NCI-H1930 (cell line): ENCODE measurements around the gene RNU1-2.
"Not testable (repeated sequence)": the region's sequence is repeated elsewhere in the genome, so short reads cannot be mapped to it uniquely, and the experiment has no call there.

Experiments used
- DNase-seq, 2 experiments: peaks; one replicate each; lab custom pipeline; 2025; lab: John Stamatoyannopoulos, UW

RNU1-2 gene

DNA sequence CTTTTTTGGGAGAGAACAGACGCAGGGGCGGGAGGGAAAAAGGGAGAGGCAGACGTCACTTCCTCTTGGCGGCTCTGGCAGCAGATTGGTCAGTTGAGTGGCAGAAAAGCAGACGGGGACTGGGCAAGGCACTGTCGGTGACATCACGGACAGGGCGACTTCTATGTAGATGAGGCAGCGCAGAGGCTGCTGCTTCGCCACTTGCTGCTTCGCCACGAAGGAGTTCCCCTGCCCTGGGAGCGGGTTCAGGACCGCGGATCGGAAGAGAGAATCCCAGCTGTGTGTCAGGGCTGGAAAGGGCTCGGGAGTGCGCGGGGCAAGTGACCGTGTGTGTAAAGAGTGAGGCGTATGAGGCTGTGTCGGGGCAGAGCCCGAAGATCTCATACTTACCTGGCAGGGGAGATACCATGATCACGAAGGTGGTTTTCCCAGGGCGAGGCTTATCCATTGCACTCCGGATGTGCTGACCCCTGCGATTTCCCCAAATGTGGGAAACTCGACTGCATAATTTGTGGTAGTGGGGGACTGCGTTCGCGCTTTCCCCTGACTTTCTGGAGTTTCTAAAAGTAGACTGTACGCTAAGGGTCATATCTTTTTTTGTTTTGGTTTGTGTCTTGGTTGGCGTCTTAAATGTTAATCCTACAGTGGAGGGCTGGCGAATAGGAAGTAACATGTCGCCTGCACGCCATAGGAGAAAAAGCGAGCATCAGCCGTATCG is at the start of gene RNU1-2:
TSS of gene RNU1-2 (plus strand) at position 383 of the 718 bp plus-strand sequence.
- peak; percentile 79 to 91 for DNase-seq

DNA sequence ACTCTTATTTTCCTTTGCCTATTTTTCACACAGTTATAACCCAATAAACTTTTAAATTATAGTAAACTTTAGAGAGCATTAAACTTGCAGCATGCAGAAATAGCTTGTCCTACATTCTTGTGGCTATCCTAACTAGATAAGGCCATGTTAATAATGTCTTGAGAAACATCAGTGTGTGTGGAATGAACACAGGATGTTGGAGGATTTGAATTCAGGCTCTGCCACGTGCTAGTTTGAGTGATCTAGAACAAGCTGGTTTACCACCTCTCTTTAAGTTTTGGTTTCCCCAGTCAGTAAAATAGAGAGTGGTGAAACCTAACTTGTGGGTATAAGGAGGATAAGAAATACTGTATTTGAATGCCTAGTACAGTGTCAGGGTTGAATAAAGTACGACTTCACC is 39.6 kb upstream of the RNU1-2 start:
- not testable (repeated sequence) for DNase-seq

DNA sequence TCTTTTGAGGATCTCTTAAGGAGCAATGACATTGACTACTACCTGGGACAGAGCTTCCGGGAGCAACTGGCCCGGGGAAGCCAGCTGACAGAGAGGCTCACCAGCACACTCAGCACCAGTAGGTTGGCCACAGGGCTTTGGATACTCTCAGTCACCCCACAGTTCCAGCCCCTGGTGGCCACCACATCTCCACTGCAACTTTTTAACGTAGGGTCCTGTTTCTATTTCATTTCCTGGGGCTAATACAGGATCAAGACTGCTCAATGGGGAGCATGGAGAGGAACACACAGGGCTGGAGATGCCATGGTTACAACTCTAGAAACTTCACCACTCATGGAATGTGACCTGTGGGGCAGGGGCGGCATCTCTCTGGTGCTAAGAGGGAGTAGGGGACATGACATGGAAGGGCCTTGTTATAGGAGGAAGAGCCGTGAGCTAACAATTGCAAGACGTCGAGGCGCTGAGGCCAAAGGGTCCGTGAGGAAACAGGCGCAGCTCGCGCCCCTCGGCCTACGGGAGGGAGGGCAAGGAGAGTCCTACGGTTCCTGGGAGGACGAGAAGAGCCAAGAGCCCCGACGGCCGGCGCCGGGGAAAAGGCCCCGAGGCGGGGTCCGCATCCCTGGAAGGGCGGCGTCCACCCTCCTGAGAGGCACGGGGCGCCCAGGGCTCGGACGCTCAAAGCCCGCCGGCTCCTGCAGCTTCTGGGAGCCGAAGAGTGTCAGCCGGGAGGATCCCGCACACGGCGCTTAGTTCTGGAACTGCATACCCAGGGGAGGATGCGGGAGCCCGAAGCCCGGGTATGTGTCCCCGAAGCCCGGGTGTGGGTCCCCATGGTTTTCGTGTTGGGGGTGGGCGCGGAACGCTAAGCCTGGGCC is 36.4 kb upstream of the RNU1-2 start:
- not testable (repeated sequence) for DNase-seq

DNA sequence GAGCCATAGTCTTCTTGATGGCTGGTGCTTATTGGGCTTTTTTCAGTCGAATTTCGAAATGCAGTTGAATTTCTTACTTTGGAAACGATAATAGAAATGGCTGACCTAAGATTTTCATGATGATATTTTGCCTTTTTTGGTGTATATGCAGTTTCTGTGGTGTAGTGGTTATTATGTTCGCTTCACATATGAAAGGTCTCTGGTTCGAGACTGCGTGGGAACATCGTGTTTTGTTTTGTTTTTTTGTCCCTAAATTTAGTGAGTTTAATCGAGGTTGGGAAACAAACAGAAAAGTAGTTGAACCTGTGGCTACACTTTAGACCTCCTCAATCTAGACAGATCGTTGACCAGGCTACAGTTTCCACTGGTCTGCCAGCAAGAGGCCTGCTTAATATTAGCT is 35.7 kb upstream of the RNU1-2 start:
- not testable (repeated sequence) for DNase-seq

DNA sequence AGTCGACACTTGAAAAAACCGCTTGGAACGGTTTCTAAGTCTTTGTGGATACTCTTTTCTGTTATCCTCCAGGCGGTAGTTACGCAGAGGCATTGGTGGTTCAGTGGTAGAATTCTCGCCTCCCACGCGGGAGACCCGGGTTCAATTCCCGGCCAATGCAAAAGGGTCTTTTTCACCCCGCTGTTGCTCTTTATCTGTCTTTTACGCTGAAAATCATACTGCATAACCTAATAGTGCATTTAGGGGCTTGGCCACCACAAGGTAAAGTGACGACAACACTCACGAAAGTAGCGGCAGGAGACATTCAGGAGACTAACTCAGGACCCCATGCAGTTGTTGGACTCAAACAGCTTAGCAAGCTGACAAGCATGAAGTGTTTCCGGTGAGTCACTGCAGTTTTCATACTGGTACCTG is 33.9 kb upstream of the RNU1-2 start:
- DNase-seq, result peak; percentile 3 to 17

DNA sequence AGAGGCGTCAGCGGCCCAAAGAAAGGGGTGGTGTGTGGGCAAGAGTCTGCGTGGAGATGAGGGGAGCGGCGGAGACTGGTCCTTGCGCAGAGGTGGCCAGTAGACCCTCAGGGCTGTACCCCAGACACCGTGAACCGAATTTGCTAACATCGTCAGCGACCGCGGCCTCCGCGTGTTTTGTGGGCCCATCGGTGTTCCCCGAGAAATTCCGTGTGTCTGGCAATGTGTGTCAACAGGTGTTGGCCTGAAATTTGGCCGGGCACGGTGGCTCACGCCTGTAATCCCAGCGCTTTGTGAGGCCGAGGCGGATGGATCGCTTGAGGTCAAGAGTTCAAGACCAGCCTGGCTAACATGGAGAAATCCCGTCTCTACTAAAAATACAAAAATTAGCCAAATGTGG is 33.4 kb upstream of the RNU1-2 start:
- DNase-seq, result not testable (repeated sequence)

DNA sequence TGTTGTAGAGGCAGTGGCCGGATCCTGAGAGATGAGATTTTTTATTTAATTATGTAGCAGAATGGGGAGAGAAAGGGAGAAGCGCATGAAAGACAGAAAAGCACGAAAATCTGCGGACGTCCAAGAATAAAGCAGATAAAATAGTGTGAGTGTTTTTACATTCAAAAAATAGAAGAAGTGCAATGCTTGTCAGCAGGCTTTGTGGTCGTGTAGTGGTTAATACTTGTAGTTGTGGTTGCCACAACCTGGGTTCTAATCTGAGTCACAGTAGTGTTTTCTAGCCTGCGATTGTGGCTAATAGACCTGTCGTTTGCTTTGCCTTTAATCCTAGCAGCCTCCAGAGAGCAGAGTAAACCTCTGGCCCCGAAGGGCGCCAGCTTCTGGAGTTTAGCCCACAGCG is 32.8 kb upstream of the RNU1-2 start:
- not testable (repeated sequence) for DNase-seq

DNA sequence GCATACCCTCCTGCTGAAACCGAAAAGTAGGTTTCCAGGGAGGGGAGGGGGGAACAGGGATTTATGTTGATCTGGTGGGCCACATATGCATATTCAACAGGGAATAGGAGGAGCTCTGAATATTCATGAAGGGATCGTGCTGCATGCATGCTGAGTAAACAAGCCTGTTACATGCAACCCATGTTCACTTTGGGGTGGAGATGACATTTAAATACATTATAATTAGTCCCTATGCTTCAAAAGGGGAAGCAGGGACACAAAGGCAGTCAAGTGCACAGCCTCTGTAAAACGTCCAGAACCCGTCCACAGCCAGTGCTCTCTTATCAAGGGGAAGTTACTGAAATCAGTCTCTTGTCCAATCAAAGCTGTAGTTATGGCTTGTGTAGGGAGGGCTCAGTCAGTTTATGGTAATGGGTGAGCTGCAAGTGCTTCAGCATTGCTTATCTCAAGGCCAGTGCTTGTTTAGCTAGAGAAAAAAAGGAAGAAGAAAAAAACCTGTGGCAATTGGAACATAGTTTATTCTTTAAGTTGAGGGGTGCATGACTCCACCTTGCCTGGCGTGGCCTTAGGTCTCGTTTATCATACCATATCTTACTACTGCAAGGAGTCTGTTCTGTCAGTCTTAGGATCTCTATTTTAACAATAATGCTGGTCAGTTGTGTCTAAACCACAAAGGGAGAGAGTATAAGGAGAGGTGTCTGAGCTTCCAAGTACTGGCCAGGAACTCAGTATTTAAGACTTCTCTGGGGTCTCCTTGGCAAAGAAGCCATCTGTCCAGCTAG is 28.7 kb upstream of the RNU1-2 start:
- DNase-seq, result not testable (repeated sequence)

DNA sequence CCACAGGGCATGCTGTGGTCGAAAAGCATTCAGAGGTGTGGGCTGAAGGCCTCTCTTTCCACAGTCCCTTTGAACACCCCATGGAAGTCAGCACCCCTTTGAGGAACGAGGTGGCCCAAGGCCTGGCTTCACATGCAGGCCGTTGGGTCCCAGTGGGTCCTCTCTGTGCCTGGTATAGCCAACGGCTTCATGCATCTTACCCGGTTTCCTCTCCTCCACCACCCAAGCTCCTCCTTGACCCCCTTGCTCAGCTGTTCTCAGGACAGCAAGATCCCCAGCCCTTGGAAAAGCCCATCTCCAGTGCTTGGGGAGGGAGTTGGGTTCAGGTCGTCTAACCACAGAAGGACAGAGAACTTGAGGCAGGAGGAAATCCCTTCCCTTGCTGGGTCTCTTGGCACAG is 27.0 kb upstream of the RNU1-2 start:
- not testable (repeated sequence) for DNase-seq

DNA sequence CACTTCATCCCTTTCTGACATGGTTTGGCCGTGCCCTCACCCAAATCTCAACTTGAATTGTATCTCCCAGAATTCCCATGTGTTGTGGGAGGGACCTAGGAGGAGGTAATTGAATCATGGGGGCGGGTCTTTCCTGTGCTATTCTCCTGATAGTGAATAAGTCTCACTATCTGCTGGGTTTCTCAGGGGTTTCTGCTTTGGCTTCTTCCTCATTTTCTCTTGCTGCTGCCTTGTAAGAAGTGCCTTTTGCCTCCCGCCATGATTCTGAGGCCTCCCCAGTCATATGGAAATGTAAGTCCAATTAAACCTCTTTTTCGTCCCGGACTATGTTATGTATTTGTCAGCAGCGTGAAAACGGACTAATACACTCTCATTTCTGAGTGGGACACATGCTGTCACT is 25.8 kb upstream of the RNU1-2 start:
- not testable (repeated sequence) for DNase-seq

DNA sequence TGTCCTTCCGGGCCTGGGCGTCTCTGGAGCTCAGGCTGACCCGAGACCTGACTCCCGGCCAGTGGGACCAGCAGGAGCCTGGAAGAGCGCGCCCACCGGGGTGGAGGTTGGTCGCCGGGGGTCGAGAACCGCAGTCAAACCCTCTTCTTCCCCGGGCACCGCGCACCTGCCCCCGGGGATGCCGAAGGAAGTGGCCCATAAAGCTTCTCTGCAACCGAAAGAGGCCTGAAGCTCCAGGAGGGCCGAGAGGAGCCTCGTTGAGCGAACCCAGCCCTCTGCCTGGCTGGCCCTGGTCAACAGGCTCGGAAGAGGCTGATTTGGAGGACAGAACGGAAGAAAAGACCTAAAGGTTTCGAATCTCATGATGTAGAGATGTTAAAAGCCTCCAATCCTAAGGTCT is 24.6 kb upstream of the RNU1-2 start:
- not testable (repeated sequence) for DNase-seq

DNA sequence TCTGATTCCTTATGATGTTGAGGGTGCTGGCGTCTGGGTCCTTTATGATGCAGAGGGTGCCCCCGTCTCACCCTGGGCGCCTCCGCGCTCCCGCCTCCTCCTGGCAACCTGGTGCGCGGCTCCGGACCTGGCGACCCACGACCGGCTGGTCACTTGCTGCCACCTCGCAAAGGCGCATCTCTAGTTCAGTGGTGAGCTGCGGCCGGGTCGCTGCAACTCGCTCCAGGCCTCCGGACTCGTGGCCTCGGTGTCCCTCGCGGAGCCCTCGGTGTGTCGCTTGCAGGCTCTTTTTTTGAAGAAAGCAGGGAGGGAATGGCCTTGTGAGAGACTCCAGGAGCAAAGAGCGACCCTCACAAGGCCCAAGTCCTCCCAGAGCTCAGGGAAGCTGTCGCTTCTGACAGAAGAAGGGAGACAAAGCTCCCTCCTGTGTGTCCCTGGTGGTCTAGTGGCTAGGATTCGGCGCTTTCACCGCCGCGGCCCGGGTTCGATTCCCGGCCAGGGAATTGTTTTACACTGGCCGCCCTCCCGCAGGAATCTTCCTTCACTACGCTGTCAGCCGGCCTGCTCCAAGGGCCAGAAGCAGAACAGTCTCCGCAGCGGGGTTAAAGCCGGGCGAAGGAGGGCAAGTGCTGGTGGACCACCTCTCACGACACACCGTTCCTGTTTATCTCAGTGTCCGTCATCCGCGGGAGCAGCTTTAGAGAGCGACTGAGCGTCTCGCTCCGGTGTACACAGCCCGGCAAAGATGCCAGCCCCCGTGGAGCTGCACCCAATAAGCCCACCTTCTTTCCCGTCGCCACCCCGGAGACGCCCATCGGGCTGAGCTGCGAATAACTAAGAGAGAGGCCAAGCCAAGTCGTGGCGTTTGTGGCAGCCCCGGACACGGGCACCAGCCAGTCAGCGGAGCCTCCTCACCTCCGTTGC is 23.4 kb upstream of the RNU1-2 start:
- DNase-seq, result not testable (repeated sequence)

DNA sequence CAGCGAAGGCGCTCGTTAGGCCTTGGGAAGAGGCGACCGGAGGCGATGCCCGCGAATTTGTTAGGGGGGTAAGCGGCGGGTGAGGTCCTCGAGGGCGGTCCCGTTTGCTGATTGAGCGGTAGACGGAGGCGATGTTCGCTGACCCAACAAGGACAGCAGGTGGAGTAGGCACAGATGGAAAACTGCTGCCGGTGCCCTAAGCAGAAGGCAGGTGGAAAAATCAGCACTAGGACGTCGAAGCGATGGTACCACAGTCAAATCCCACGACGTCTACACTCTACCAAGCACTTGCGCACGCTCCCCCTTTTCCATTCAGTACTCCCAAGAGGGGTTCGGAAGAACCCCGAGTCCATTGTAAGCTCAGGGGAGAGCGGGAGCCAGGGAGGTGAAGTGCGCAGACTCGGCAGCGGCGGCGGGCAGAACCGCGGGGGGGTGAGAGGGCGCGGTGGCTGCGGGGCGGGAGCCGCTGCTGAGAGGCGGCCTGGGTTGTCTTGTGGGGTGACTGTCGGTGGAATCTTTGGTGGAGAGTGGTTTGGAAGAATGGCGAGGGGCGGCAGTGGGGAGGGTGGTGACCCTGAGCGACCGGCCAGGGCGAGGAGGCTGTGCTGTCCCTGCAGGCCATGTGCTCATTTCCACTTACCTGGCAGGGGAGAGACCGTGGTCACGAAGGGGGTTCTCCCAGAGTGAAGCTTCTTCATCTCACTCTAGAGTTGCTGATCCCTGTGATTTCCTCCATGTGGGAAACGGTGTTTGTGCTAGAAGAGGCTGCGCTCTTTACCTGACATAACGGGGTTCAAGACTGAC is 22.5 kb upstream of the RNU1-2 start:
- DNase-seq, result not testable (repeated sequence)

DNA sequence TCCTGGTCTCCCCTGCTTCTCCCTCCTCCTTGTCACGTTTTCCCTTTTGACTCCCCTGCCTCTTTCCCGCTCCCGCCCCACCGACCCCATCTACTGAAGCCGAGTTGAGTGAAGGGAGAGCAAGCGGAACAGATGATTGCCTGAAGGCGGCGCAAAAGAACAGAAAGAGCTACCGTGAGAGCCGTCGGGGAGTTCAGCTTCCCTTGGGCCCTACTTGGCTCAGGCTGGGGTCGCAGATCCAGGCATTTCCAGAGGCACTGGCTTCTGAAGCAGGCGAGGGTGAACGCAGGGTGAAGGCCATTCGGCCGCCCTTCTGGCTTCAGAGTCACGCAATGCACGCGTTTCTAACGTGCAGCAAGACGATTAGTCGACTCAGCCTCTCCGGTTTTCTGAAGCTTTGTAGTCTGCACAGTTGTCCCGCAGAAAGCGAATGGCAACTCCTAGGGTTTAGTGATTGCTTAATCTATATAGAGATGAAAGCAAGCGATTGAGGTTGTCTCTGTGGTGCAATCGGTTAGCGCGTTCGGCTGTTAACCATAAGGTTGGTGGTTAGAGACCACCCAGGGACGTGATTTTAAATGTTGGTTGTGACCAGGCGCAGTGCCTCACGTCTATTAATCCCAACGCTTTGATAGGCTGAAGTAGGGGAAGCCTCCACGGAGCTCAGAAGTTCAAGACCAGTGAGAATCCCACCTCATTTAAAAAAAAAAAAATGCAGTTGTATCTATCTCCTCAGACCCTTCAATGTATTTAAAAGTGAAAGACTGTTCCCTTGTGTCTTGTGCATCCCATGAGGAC is 20.6 kb upstream of the RNU1-2 start:
- DNase-seq, result not testable (repeated sequence)

DNA sequence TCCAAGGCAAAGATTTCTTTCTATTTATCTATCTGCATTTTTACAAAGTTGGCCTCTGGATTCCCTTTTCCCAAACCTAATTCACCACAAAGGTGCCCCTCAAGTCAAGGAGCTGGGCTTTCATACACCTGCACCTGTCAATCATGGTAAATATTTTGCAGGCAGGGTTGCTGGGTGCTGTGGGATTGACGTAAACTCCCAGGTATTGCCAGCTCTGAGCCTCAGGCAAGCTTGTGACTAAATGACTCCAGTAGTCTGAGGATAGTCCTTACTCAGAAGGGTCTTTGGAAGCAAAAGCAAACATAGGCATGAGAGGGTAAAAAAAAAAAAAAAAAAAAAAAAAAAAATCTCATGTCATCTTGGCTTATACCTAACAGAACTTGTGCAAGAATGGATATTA is 14.0 kb upstream of the RNU1-2 start:
- DNase-seq, result not testable (repeated sequence)

DNA sequence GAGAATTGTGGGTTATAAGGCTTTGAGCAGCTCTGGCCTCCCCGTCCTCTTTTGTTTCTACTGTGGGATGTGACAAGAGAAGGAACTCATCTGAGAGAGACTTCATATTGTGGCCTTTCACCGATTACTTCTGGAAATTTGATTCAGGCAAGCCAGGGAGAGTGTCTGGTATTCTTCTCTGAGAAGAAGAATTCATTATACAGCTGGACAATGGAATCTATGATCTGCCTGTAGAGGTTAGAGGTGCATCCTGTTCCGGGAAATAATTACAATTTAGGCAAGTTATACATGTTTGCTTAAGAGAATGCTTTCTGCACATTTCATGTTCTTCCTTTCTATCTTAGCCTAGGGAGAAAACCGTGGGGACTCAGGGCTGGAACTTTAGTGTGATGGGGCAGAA is 12.8 kb upstream of the RNU1-2 start:
- DNase-seq, result no peak

DNA sequence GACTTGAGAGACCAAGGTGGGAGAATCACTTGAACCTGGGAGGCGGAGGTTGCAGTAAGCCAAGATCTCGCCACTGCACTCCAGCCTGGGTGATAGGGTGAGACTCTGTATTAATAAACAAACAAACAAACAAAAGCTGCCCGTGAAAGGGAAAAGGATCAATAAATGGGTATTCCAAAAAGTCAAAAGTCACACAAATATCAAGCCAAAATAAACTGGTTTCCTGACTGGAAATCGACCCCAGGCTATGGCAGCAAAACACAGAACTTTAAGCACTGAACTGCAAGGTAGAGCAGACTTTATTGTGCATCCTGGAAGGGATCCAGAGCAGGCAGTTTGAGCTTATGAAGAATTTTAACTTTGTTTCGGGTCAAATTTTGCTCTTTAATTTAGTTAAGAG is 11.3 kb upstream of the RNU1-2 start:
- not testable (repeated sequence) for DNase-seq

DNA sequence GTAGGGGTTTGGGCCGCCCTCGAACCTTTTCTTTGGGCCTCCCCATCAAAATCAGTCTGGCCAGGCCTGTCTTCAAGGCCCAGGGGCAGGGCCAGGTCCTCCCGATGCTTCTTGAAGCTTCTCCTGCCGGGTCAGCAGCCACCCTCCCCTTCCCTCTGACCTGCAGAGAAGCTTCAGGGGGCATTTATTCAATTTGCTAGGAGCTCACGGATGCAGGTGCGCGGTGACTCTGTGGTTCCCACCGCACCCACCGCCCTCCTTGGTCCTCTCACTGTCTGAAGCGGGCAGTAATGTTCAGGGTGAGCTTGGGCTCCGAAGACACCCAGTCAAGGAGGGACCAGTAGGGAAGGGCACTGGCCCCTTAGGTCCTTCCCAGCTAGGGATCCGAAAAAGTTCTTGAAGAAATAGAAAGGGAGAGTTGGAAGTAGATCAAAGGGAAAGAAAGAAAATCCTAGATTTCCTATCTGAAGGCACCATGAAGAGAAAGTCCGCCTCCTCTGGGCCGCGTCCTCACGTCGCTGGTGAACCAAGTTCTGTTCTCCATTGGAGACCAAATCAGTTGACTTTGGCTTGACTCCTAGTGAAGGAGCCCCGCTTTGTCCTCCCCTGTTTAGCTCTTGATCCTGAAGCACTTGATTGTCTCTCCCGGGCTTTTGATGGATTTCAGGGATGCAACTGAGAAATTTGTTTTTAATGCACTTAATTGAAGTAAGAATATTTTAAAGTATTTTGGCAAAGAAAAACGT is 8.7 kb upstream of the RNU1-2 start:
- DNase-seq, result no peak
